Measurements from ENCODE around the gene RBMXL3. TPM values are rescaled to one million over a fixed set of nuclear protein-coding genes. Genes with fewer than 3 reads are reported as not detected.
A peak's percentile ranks its signal among the peaks of the same experiment; 100 is the strongest.
"Not testable (repeated sequence)": the region's sequence is repeated elsewhere in the genome, so short reads cannot be mapped to it uniquely, and the experiment has no call there.

The RBMXL3 gene
- polyA plus RNA-seq, 1 experiment: not detected

GRCh38 chrX:115214151-115214550 is 24.9 kb downstream of the RBMXL3 start:
- POLR2A ChIA-PET: no interaction called here
- CTCF ChIA-PET: no interaction called here
- no peaks in the 10 kb centered on the region for H3K9me3 ChIP-seq (ENCODE audit: control insufficient read depth, insufficient read depth, low read length)
- no peak for TF ChIP-seq CTCF (IDR thresholded peaks at IDR 0.05; ENCODE audit: low read depth, low read length)
- no peaks in the 10 kb centered on the region for H3K27me3 ChIP-seq (ENCODE audit: control insufficient read depth, insufficient read depth, low read length)
- H3K27ac ChIP-seq (ENCODE audit: low read depth, low read length): no peak overlapping the region
- no peak overlapping the region for H3K4me3 ChIP-seq (ENCODE audit: low read depth, low read length)
- DNase-seq (ENCODE audit: low read depth, low spot score): no peak

GRCh38 chrX:115214605-115215004 is 25.4 kb downstream of the RBMXL3 start:
- CTCF ChIA-PET: no interaction called here
- H3K4me3 ChIP-seq (ENCODE audit: low read depth, low read length): no peak overlapping the region
- POLR2A ChIA-PET: no interaction called here

GRCh38 chrX:115217346-115217745 is 28.1 kb downstream of the RBMXL3 start:
- POLR2A ChIA-PET; DNase-seq (ENCODE audit: low read depth, low spot score); CTCF ChIA-PET; H3K4me3 ChIP-seq (ENCODE audit: low read depth, low read length); H3K9me3 ChIP-seq (ENCODE audit: control insufficient read depth, insufficient read depth, low read length); H3K27ac ChIP-seq (ENCODE audit: low read depth, low read length); H3K27me3 ChIP-seq (ENCODE audit: control insufficient read depth, insufficient read depth, low read length): not testable (repeated sequence)

More at GRCh38 chrX:115214605-115215004, 25.4 kb downstream of the RBMXL3 start:
- TF ChIP-seq CTCF (IDR thresholded peaks at IDR 0.05; ENCODE audit: low read depth, low read length): no peak
- Histone ChIP-seq H3K27ac (ENCODE audit: low read depth, low read length) (no peak overlapping the region), H3K9me3 (ENCODE audit: control insufficient read depth, insufficient read depth, low read length) (no peaks in the 10 kb centered on the region), H3K27me3 (ENCODE audit: control insufficient read depth, insufficient read depth, low read length) (no peaks in the 10 kb centered on the region)
- no peak for DNase-seq (ENCODE audit: low read depth, low spot score)

GRCh38 chrX:115226929-115227328 is 37.7 kb downstream of the RBMXL3 start:
- TF ChIP-seq CTCF (IDR thresholded peaks at IDR 0.05; ENCODE audit: low read depth, low read length): peak; percentile 53
- H3K4me3 ChIP-seq (ENCODE audit: low read depth, low read length): no peak overlapping the region
- no peak for DNase-seq (ENCODE audit: low read depth, low spot score)
- H3K27ac ChIP-seq (ENCODE audit: low read depth, low read length): no peak overlapping the region
- ChIA-PET CTCF (interaction anchor here (0.7 to 2.1 kb wide), 3 partner anchors 58 to 436 kb away, joined by 4 to 16 read pairs (median 7); no protein-coding TSS in a partner anchor), POLR2A (no interaction called here)
- no peaks in the 10 kb centered on the region for H3K9me3 ChIP-seq (ENCODE audit: control insufficient read depth, insufficient read depth, low read length)
- no peaks in the 10 kb centered on the region for H3K27me3 ChIP-seq (ENCODE audit: control insufficient read depth, insufficient read depth, low read length)

- CTCF ChIA-PET: interaction anchor here (1.1 kb wide), 1 partner anchor 55 kb away, joined by 4 read pairs; no protein-coding TSS in a partner anchor
- TF ChIP-seq CTCF (IDR thresholded peaks at IDR 0.05; ENCODE audit: low read depth, low read length): no peak
- Histone ChIP-seq H3K27ac (ENCODE audit: low read depth, low read length) (no peak overlapping the region), H3K27me3 (ENCODE audit: control insufficient read depth, insufficient read depth, low read length) (no peaks in the 10 kb centered on the region), H3K4me3 (ENCODE audit: low read depth, low read length) (no peak overlapping the region), H3K9me3 (ENCODE audit: control insufficient read depth, insufficient read depth, low read length) (no peaks in the 10 kb centered on the region)
- POLR2A ChIA-PET: no interaction called here
- DNase-seq (ENCODE audit: low read depth, low spot score): no peak
Measured at GRCh38 chrX:115229337-115230003, 40.3 kb downstream of the RBMXL3 start.
